Measurements from ENCODE around the gene ANKDD1A. TPM values are rescaled to one million over a fixed set of nuclear protein-coding genes. Genes with fewer than 3 reads are reported as not detected.

The ANKDD1A gene
- polyA plus RNA-seq (2011; rRNA removed): 2.9 and 4.9 TPM in 2 replicates
- 5.1 and 5.7 TPM in 2 replicates for polyA minus RNA-seq (2011; rRNA and poly(A)+ RNA removed)

GRCh38 chr15:64911311-64912186 lies at the start of gene ANKDD1A:
Gene ANKDD1A, plus strand, starts transcription at chr15:64911902. Its CDS starts 29 bp downstream, at chr15:64911931.
- no peaks in the 10 kb centered on the region; the same call in 1 of the 2 replicates for H3K36me3 ChIP-seq (ENCODE audit: control insufficient read depth, insufficient read depth, low read length)
- no peaks in the 10 kb centered on the region for H3K27me3 ChIP-seq (ENCODE audit: control insufficient read depth, insufficient read depth, low read length)
- no peak for TF ChIP-seq CTCF (IDR thresholded peaks at IDR 0.05; ENCODE audit: insufficient read depth, low read depth, low read length)
- POLR2A ChIA-PET: no interaction called here
- no peak for DNase-seq (ENCODE audit: low read depth)
- CTCF ChIA-PET: interaction anchor here (0.6 to 2.4 kb wide), 3 partner anchors 26 to 158 kb away, joined by 3 to 15 read pairs (median 5); no protein-coding TSS in a partner anchor
- H3K4me3 ChIP-seq (ENCODE audit: low read depth, low read length): peak within 1 kb of the TSS; percentile 69

GRCh38 chr15:64861960-64862359 lies 49.7 kb upstream of the ANKDD1A start:
- no peak for DNase-seq (ENCODE audit: low read depth)
- ChIA-PET CTCF (no interaction called here), POLR2A (no interaction called here)
- TF ChIP-seq CTCF (IDR thresholded peaks at IDR 0.05; ENCODE audit: insufficient read depth, low read depth, low read length): no peak
- Histone ChIP-seq H3K4me3 (ENCODE audit: low read depth, low read length) (no peak overlapping the region), H3K36me3 (ENCODE audit: control insufficient read depth, insufficient read depth, low read length) (peaks cover 20% of the 10 kb centered on the region), H3K27me3 (ENCODE audit: control insufficient read depth, insufficient read depth, low read length) (no peaks in the 10 kb centered on the region)

GRCh38 chr15:64862408-64862807 lies 49.3 kb upstream of the ANKDD1A start:
- CTCF ChIA-PET: no interaction called here
- H3K4me3 ChIP-seq (ENCODE audit: low read depth, low read length): no peak overlapping the region
- no peak for DNase-seq (ENCODE audit: low read depth)
- POLR2A ChIA-PET: no interaction called here
- no peak for TF ChIP-seq CTCF (IDR thresholded peaks at IDR 0.05; ENCODE audit: insufficient read depth, low read depth, low read length)
- H3K36me3 ChIP-seq (ENCODE audit: control insufficient read depth, insufficient read depth, low read length): peaks cover 20% of the 10 kb centered on the region
- H3K27me3 ChIP-seq (ENCODE audit: control insufficient read depth, insufficient read depth, low read length): no peaks in the 10 kb centered on the region

GRCh38 chr15:64864068-64864467 lies 47.6 kb upstream of the ANKDD1A start:
- H3K36me3 ChIP-seq (ENCODE audit: control insufficient read depth, insufficient read depth, low read length): peaks cover 23% of the 10 kb centered on the region
- ChIA-PET CTCF (interaction anchor here (1.1 kb wide), 1 partner anchor 145 kb away, joined by 3 read pairs; no protein-coding TSS in a partner anchor), POLR2A (no interaction called here)
- no peak overlapping the region for H3K4me3 ChIP-seq (ENCODE audit: low read depth, low read length)
- no peak for DNase-seq (ENCODE audit: low read depth)
- no peaks in the 10 kb centered on the region for H3K27me3 ChIP-seq (ENCODE audit: control insufficient read depth, insufficient read depth, low read length)
- no peak for TF ChIP-seq CTCF (IDR thresholded peaks at IDR 0.05; ENCODE audit: insufficient read depth, low read depth, low read length)

GRCh38 chr15:64865126-64865997 lies 46.3 kb upstream of the ANKDD1A start:
- Histone ChIP-seq H3K36me3 (ENCODE audit: control insufficient read depth, insufficient read depth, low read length) (peaks cover 14% of the 10 kb centered on the region), H3K27me3 (ENCODE audit: control insufficient read depth, insufficient read depth, low read length) (no peaks in the 10 kb centered on the region), H3K4me3 (ENCODE audit: low read depth, low read length) (no peak overlapping the region)
- no peak for DNase-seq (ENCODE audit: low read depth)
- no peak for TF ChIP-seq CTCF (IDR thresholded peaks at IDR 0.05; ENCODE audit: insufficient read depth, low read depth, low read length)
- ChIA-PET CTCF (interaction anchor here (0.6 to 1.6 kb wide), 3 partner anchors 10 to 961 kb away, joined by 3 to 4 read pairs (median 4); no protein-coding TSS in a partner anchor), POLR2A (no interaction called here)

All from BJ (cell line).